NCI-H82 (cell line): ENCODE results near the gene IRF9.
A peak's percentile ranks its signal among the peaks of the same experiment; 100 is the strongest.

Source experiments
- DNase-seq: peaks from one replicate; lab custom pipeline; 2025; lab: John Stamatoyannopoulos, UW

IRF9 gene, protein sequence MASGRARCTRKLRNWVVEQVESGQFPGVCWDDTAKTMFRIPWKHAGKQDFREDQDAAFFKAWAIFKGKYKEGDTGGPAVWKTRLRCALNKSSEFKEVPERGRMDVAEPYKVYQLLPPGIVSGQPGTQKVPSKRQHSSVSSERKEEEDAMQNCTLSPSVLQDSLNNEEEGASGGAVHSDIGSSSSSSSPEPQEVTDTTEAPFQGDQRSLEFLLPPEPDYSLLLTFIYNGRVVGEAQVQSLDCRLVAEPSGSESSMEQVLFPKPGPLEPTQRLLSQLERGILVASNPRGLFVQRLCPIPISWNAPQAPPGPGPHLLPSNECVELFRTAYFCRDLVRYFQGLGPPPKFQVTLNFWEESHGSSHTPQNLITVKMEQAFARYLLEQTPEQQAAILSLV

DNA sequence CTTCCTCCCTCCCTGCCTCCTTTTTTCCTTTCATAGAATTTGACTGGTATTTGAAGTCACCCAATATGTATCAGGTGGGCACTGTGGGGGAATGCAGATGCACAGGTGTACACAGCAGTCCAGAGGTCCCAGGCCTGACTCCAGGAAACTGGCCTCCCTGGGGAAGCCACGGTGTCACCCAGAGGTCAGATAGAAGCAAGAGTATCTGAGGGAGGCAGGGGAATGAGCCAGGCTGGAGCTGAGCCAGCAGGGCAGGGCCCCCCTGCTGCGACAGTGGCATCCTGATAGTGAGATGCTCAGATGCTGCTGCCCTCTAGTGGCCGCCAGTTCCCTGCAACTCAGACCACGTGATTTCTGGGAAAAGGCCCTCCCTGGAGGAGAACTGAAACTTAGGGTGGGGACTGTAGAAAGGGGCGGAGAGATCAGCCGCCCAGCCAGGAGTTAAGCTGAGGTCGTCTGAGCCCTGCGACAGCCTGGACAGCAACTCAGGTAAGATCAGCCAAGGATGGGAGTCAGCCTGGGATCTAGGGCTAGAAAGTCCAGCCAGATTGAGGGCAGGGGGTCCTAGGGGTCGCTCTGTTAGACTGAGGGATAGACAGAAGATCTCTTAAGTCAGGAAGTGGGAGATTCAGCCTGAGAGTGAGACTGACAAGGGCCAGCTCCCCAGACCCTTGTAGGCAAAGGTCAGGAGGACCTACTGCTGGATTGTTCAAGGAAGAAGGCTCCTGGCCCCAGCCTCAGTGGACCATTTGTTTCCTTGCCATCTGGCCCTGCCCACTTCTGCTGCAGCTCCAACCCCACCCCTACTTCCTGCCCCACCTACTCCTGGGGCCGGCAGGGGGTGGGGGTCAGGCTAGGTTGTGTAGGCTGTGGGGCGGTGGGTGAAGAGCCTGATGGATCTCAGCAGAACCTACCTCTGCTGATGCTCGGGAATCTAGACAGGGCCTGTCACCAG, at the start of gene IRF9:
Gene IRF9 (plus strand): TSS at position 416 of the 955 bp plus-strand sequence. CDS start 880 bp downstream, outside the sequence.
- DNase-seq = peak; percentile 96

DNA sequence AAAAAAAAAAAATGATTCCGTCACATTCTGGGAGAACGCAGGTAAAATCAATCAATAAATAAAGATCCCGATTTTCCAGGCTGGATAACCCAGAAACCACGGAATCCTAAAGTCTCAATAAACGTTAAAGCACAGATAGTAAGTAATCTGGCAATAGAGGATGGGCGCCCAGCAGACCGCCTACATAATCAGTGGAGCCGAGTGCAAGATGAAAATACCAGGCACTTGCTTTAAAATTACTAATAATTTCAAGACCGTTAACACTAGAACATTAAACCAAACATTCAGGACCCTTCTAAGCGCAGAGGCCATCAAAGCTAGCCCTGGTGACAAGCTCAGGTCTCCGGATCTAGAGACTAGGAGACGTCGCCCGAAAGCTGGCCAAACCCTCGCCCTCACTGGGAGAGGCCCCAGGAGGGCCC, 47.7 kb upstream of the IRF9 start:
- no peak for DNase-seq

GRCh38 chr14:24113801-24114531, 47.1 kb upstream of the IRF9 start:
- peak; percentile 92 for DNase-seq

DNA sequence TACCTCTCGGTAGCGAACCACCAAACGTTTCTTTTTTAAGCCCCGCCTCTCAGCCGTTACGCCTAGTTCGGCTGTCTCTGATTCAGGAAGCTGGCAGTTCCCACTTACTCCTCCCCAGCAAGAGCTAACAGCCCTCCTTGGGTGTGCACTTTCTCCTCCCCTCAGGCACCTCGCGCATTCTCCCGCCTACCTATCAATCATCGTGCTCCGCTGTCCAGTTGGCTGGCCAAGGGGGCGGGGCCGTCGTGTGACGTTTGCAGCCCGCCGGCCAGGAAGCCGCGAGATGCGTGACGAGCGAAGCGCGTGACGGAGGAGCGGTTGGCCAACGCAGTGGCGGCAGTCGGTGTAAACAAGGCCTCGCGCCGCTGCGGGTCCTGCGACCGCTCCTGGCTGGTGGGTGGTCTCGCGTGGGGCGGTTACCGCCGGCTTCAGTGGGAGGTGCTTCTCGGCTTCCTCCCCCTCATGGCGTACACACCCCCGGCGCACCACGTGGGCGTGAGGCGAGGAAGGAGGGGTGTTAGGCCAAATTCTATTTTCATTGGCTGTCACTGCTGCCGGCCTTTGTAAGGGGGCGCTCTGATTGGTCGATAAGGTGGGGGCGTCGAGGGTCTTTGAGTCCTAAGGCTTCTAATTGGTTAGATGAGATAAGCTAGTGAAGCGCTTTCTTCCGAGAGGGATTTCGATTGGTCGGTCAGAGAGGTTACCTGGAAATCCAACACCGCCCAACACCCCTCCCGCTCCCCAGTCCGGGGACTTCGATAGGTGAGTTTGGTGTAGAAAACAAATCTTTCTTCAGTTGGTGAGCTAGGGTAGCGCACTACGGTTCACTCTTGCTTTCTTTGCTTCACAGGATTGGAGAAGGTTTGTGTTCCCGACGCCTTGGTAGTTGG, 46.3 kb upstream of the IRF9 start, which contains the start of the genes DCAF11 and NRL:
Gene DCAF11 (plus strand): TSS at position 246 of the 890 bp plus-strand sequence. CDS start 818 bp downstream, outside the sequence.
Gene NRL (minus strand): TSS at position 418 of the 890 bp plus-strand sequence. CDS start 32,101 bp downstream, outside the sequence.
- DNase-seq = peak; percentile 99

DNA sequence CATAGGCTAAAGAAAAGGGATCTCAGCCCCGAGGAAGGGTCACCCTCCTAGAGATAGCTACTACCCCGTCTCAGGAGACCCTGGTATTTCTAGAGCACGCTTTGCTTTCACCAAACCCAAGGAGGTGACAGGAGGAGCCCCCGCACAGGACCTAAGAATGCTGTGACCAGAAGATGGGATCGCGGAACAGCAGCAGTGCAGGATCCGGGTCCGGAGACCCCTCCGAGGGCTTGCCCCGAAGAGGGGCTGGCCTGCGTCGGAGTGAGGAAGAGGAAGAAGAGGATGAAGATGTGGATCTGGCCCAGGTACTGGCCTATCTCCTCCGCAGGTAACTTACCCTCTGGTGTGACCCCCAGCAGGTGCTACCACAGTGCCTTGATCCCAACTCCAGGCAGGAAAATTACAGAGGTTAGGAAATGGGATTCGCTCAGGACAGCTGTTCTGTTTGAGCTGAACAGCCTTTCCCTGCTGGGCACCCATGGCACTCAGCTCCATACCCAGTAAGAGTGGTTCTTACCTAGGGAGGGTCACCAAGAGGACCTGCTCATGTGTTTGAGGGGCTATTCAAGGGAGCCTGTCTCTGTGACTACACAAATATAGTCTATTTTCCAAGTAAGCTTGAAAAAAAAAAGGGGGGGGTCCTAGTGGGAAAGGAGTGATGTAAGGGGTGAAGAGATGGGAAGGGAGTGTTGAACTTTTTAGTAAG, 45.5 kb upstream of the IRF9 start:
- DNase-seq = no peak

DNA sequence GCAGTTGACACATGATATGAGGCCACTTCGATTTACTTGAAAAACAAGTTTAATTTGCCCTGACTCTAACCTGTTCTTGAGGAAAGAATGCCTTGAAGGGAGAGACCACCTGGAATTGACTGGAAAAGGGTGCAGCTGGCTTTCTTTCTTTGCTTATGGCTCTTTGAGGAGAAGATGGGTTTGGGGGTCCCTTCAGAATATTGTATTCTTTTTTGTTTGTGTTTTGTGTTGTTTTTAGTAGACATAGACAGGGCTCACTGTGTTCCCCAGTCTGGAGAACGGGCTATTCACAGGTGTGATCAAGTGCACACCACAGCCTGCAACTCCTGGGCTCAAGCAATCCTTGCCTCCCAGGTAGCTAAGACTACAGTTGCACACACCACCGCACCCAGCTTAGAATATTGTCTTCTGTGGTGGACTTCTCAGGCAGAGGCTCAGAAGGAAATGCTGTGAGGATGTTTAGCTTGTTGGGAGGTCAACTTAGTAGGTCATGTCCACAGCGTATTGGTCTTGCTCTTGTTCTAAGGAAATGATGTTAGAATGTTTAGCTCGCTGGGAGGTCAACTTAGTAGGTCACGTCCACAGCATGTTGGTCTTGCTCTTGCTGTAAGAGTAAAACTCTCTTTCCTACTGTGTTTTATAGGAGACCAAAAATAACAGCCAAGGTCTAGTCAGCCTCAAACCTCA, 44.8 kb upstream of the IRF9 start:
- DNase-seq = no peak

- no peak for DNase-seq
Observed at GRCh38 chr14:24117179-24117578, 43.9 kb upstream of the IRF9 start.

GRCh38 chr14:24119691-24120090, 41.4 kb upstream of the IRF9 start:
- no peak for DNase-seq

GRCh38 chr14:24121210-24121609, 39.9 kb upstream of the IRF9 start:
- DNase-seq = no peak

- DNase-seq = no peak
Observed at GRCh38 chr14:24122416-24122815, 38.6 kb upstream of the IRF9 start.

GRCh38 chr14:24122898-24123297, 38.2 kb upstream of the IRF9 start:
- no peak for DNase-seq

DNA sequence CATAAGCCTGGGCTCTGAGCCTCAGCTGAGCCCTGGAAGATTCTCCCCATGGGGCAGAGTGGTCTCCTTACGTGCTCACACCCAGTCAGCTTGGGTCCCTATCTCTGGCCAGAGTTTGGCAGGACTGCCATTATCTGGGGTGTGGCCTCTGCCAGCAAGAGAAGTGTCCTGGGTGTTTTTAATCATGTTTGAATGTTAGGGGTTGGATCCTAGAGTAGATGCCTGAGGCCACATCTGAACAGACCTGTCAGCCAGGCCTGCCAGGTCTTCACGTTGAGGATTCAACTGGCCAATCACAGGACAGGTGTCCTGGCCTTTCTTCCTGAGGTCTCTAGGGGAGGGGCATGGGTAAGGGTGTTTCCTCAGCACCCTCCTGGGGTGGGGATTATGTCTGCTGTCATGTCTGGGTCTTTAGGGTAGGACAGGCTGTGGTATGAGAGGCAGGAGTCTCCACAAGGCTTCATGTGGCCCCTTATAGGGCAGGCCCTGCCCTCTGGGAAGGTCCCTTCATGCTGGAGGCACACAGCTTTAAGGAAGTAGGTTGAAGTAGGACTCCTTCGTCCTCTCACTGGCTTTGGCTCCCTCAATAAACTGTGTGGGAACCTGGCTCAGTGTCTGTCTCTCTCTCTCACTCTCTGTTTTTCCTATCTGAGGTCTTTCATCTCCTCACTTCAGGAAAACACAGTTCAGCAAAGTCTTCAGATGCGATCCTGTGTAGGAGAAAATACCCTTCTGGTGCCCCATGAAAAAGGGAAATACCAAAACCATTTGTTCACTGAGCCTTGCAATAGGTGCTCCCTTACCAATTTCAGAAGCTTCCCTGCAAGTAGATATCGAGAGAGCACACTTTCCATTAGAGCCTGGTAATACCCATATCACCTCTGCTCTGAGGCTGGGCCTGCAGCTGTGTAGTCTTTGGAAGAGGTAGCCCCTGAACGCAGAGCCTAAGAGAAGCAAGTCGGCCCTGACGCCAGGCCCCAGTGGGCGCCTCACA, 37.3 kb upstream of the IRF9 start:
- no peak for DNase-seq

- no peak for DNase-seq
Observed at GRCh38 chr14:24126939-24127338, 34.1 kb upstream of the IRF9 start.

GRCh38 chr14:24127673-24128072, 33.4 kb upstream of the IRF9 start:
- DNase-seq = no peak

- no peak for DNase-seq
Observed at GRCh38 chr14:24129410-24129998, 31.6 kb upstream of the IRF9 start.

- no peak for DNase-seq
Observed at GRCh38 chr14:24130380-24130716, 30.7 kb upstream of the IRF9 start, which contains the start of gene FITM1. TSS of gene FITM1 (plus strand) at chr14:24130659. CDS start at chr14:24131564, 905 bp downstream.

- peak; percentile 6 for DNase-seq
Observed at GRCh38 chr14:24130717-24131548, 30.1 kb upstream of the IRF9 start.
